Myocyte (in vitro differentiated cells): ENCODE data around the gene SP1. TPM values are rescaled to one million over a fixed set of nuclear protein-coding genes. Genes with fewer than 3 reads are reported as not detected.
"Not testable (repeated sequence)": the region's sequence is repeated elsewhere in the genome, so short reads cannot be mapped to it uniquely, and the experiment has no call there.

ENCODE experiments used
- DNase-seq: peaks from one replicate; pipeline ENCODE4 v3.0.0-alpha.2; 2012; ENCODE audit warnings: low read depth
- total RNA-seq: library from RNA; depleted of rRNA; stranded (reverse); fragments of >200 nt; gene quantifications from 2 replicates; pipeline ENCODE4 v1.2.3, GENCODE V29; 2014

Gene SP1
- total RNA-seq, 1 donor from 2014 or later, result 35.6 TPM

GRCh38 chr12:53358836-53359419 lies 21.0 kb upstream of the SP1 start:
- no peak for DNase-seq

DNA sequence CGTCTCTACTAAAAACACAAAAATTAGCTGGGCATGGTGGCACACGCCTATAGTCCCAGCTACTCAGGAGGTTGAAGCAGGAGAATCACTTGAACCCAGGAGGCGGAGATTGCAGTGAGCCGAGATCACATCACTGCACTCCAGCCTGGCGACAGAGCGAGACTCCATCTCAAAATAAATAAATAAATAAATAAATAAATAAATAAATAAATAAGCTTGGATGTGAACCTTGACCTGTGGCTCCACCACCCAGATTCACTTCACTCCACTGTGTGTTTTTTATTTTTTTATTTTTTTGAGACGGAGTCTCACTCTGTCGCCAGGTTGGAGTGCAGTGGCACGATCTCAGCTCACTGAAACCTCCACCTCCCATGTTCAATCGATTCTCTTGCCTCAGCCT lies 18.3 kb upstream of the SP1 start:
- not testable (repeated sequence) for DNase-seq

DNA sequence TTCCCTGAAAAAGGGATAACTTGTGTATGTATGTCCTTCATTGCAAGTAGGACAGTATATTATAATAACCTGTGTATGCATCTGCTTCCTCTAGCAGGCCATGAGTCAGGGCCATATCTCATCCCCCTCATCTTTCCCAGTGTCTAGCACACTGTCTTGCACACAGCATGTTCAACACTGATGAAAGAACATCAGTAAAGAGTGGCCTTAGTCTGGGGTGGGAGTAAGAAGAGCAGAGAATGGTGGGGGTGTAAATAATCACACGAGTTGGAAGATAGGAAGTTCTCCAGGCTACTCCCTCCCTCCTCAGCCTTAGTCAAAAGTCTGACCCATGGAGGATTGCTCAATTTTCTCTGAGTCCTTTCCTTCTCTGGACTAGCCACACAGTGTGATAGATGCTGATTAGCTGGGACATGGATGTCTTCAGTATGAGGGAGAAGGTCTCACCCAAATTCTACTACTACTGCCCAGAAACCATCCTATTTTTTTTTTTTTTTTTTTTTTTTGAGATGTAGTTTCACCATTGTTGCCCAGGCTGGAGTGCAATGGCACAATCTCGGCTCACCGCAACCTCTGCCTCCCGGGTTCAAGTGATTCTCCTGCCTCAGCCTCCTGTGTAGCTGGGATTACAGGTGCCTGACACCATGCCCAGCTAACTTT lies 14.6 kb upstream of the SP1 start:
- DNase-seq, result no peak

DNA sequence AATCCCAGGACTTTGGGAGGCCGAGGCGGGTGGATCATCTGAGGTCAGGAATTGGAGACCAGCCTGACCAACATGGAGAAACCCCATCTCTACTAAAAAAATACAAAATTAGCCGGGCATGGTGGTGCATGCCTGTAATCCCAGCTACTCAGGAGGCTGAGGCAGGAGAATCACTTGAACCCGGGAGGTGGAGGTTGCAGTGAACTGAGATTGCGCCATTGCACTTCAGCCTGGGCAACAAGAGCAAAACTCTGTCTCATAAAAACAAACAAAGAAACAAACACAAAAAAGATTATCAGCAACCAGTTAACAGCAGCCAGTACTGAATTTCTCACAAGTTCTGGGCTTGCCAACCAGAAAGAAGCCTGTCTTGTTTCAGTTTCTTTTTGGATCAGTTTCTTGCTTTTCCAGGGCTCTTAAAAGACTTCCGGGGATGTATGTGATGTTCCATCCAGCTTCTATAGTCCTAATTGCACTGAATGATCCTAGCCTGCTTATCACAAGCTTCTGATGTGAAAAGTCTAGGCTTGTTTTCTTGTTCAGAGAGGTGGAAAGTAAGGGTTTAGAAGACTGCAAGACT lies 6.3 kb upstream of the SP1 start:
- not testable (repeated sequence) for DNase-seq

DNA sequence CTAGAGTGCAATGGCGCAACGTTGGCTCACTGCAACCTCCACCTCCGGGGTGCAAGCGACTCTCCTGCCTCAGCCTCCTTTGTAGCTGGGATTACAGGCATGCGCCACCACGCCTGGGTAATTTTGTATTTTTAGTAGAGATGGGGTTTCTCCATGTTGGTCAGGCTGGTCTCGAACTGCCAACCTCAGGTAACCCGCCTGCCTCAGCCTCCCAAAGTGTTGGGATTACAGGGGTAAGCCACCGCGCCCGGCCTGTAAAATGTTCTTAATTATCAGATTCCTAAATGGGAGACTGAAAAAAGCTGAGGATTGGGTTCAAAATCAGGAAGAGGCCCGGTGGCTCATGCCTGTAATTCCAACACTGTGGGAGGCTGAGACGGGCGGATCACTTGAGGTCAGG lies 5.7 kb upstream of the SP1 start:
- DNase-seq, result not testable (repeated sequence)

- no peak for DNase-seq
Observed at GRCh38 chr12:53376747-53377146, 3.2 kb upstream of the SP1 start.

DNA sequence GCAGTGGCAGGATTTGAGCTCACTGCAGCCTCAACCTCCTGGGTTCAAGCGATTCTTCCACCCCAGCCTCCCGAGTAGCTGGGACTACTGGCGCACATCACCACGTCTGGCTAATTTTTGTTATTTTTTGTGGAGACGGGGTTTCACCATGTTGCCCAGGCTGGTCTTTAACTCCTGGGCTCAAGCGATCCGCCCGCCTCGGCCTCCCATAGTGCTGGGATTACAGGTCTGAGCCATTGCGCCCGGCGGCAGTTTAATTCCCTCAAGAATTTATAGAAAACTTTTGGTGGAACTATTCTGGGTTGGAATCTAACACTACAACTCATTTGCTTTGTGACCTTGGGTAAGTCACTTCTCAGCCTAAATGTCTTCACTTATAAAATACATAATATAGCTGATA lies 1.8 kb upstream of the SP1 start:
- DNase-seq, result no peak

- DNase-seq, result peak; percentile 18
Observed at GRCh38 chr12:53378724-53379388, 1.1 kb upstream of the SP1 start.

- DNase-seq, result peak; percentile 100
Observed at GRCh38 chr12:53379389-53380103, 430 bp upstream of the SP1 start.

DNA sequence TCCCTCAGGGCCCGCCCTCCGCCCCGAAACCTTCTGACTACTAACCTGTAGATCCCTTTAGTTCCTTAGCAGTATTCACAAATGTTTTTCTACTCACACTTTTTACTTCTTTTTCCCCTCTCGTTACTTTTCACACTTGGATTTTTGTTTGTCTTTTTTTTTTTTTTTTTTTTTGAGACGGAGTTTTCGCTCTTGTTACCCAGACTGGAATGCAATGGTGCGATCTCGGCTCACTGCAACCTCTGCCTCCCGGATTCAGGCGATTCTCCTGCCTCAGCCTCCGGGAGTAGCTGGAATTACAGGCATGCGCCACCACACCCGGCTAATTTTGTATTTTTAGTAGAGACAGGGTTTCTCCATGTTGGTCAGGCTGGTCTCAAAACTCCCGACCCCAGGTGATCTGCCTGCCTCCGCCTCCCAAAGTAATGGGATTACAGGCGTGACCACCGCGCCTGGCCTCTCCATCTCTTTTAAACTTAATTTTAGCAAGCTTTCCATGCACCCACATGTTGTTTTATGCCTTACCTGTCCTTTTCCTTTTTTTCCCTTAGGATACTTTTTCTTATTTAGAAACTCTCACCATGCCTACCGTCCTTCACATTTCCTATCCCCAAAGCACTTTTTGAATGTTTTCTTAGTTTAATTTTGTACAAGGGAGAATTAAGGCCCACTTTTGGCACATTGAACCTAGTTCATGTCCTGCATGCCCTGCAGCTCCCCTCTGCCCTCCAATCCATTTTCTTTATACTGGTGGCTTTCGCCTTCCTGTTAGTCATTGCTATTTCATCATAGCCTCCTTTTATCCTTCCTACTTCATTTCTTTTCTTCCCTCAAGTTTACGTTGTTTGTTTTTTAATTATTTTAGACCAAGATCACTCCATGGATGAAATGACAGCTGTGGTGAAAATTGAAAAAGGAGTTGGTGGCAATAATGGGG lies 1.1 kb downstream of the SP1 start:
- no peak for DNase-seq

DNA sequence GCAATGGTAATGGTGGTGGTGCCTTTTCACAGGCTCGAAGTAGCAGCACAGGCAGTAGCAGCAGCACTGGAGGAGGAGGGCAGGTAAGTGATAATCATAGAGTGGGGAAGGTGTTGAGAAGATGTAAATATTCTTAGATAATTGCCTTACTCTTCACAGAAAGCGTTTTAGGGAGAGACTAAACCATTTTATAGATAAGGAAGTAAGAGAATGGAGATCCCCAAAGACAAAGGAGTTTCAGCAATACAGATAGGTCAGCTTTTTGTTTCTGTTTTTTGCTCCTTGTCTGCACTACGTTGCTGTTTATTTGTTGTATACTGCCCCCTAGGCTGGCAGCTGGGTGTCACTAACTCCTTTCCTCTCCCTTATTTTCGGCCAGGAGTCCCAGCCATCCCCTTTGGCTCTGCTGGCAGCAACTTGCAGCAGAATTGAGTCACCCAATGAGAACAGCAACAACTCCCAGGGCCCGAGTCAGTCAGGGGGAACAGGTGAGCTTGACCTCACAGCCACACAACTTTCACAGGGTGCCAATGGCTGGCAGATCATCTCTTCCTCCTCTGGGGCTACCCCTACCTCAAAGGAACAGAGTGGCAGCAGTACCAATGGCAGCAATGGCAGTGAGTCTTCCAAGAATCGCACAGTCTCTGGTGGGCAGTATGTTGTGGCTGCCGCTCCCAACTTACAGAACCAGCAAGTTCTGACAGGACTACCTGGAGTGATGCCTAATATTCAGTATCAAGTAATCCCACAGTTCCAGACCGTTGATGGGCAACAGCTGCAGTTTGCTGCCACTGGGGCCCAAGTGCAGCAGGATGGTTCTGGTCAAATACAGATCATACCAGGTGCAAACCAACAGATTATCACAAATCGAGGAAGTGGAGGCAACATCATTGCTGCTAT lies 2.0 kb downstream of the SP1 start:
- DNase-seq, result peak; percentile 85

DNA sequence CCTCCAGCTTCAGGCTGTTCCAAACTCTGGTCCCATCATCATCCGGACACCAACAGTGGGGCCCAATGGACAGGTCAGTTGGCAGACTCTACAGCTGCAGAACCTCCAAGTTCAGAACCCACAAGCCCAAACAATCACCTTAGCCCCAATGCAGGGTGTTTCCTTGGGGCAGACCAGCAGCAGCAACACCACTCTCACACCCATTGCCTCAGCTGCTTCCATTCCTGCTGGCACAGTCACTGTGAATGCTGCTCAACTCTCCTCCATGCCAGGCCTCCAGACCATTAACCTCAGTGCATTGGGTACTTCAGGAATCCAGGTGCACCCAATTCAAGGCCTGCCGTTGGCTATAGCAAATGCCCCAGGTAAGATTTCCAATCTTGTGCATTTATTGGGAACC lies 3.3 kb downstream of the SP1 start:
- DNase-seq, result no peak

DNA sequence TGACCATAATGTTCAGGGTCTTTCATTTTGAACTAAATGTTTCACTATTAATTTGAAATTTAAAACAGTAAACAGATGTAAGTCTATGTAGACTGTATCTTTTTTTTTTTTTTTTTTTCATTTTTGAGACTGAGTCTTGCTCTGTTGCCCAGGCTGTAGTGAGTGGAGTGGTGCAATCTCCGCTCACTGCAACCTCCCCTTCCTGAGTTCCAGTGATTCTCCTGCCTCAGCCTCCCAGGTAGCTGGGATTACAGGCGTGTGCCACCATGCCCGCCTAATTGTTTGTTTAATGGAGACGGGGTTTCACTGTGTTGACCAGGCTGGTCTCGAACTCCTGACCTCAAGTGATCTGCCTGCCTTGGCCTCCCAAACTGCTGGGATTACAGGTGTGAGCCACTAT lies 6.4 kb downstream of the SP1 start:
- not testable (repeated sequence) for DNase-seq

DNA sequence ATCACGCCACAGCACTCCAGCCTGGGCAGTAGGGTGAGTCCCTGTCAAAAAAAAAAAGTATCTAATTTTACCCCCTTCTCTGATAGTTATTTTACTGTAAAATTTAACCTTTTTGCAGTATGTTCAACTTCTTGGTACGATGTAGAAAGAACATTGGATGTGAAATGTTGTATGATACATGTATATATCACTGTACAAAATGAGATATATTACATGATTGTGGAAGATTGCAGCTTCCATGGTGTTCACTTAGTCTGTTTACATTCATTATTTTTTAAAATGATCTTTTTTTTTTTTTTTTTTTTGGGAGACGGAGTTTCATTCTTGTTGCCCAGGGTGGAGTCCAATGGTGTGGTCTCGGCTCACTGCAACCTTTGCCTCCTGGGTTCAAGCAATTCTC lies 9.0 kb downstream of the SP1 start:
- DNase-seq, result no peak

GRCh38 chr12:53389702-53390101 lies 9.7 kb downstream of the SP1 start:
- DNase-seq, result no peak

DNA sequence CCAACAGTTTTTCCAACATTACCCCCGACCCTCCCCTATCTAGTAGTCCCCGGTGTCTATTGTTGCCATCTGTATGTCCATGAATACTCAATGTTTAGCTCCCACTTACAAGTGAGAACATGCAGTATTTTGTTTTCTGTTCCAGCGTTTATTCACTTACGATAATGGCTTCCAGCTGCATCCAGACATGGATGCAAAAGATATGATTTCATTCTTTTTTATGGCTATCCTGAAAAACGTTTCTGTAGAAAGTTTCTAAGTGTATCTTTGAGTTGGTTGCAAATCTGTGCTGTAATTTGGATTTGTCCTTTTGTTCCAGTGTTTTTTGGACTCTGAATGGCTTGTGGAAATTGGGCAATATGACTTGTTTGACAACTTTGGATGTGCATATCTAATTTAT lies 11.7 kb downstream of the SP1 start:
- no peak for DNase-seq

GRCh38 chr12:53399896-53400295 lies 19.9 kb downstream of the SP1 start:
- no peak for DNase-seq

- DNase-seq, result not testable (repeated sequence)
Observed at GRCh38 chr12:53402351-53402750, 22.4 kb downstream of the SP1 start.

DNA sequence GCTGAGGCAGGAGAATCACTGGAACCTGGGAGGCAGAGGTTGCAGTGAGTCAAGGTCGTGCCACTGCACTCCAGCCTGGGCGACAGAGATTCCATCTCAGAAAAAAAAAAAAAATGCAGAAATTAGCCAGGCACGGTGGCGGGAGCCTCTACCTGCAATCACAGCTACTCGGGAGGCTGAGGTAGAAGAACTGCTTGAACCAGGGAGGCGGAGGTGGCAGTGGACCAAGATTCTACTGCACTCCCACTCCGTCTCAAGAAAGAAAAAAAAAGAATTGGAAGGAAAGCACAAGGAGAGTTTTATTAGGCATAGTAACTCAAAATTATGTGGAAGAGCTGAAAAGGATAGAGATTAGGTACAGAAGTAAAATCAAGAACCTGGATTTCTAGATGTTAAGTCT lies 22.9 kb downstream of the SP1 start:
- DNase-seq, result no peak

- DNase-seq, result no peak
Observed at GRCh38 chr12:53410951-53411350, 31.0 kb downstream of the SP1 start.
